Measurements from ENCODE around the gene PRSS12. TPM values are rescaled to one million over a fixed set of nuclear protein-coding genes. Genes with fewer than 3 reads are reported as not detected.

PRSS12 gene
- total RNA-seq, 1 experiment from 2014 or later: 0.25 TPM

GRCh38 chr4:118398226-118399090 lies 45.7 kb upstream of the PRSS12 start:
- Mint-ChIP-seq H3K4me3 (ENCODE audit: unreplicated experiment) (no peak overlapping the region), H3K27ac (ENCODE audit: unreplicated experiment) (peak overlapping the region; percentile 59), H3K9me3 (ENCODE audit: unreplicated experiment) (no peaks in the 10 kb centered on the region), H3K27me3 (ENCODE audit: insufficient read depth, unreplicated experiment) (peaks cover 2% of the 10 kb centered on the region), H3K36me3 (ENCODE audit: insufficient read depth, unreplicated experiment) (no peaks in the 10 kb centered on the region), H3K4me1 (ENCODE audit: low read depth, unreplicated experiment) (peaks cover 6% of the 10 kb centered on the region)
- no peaks in the 10 kb centered on the region for H3K36me3 ChIP-seq (ENCODE audit: control insufficient read depth, insufficient read depth, low read length)
- DNase-seq: no peak
- no peak overlapping the region for H3K4me3 ChIP-seq (ENCODE audit: low read depth, low read length)
- H3K9me3 ChIP-seq: no peaks in the 10 kb centered on the region
- no TSS peak for BruUV-seq (replicated peaks)
- intact Hi-C loops (cut with micrococcal nuclease; ENCODE audit: unreplicated experiment): no loop called here
- ChIA-PET CTCF (no interaction called here), POLR2A (no interaction called here)
- no peaks in the 10 kb centered on the region for H3K4me1 ChIP-seq
- no peaks in the 10 kb centered on the region for H3K27me3 ChIP-seq (replicated peaks; ENCODE audit: control insufficient read depth, insufficient read depth, low read length)
- TF ChIP-seq CTCF (IDR thresholded peaks at IDR 0.05; ENCODE audit: insufficient read depth in 1 of 2, low read depth in 1 of 2, low read length in 1 of 2, severe bottlenecking in 1 of 2, unreplicated experiment in 1 of 2): no peak

GRCh38 chr4:118397623-118397979 lies 44.8 kb upstream of the PRSS12 start:
- no peaks in the 10 kb centered on the region; the same call in 1 of the 2 replicates for H3K9me3 ChIP-seq
- no peaks in the 10 kb centered on the region for H3K4me1 ChIP-seq
- TF ChIP-seq CTCF (IDR thresholded peaks at IDR 0.05; ENCODE audit: insufficient read depth in 1 of 2, low read depth in 1 of 2, low read length in 1 of 2, severe bottlenecking in 1 of 2, unreplicated experiment in 1 of 2): no peak
- ChIA-PET CTCF (no interaction called here), POLR2A (no interaction called here)
- Mint-ChIP-seq H3K27ac (ENCODE audit: unreplicated experiment) (peak overlapping the region; percentile 59), H3K4me1 (ENCODE audit: low read depth, unreplicated experiment) (peaks cover 6% of the 10 kb centered on the region), H3K9me3 (ENCODE audit: unreplicated experiment) (no peaks in the 10 kb centered on the region), H3K4me3 (ENCODE audit: unreplicated experiment) (no peak overlapping the region), H3K27me3 (ENCODE audit: insufficient read depth, unreplicated experiment) (peaks cover 2% of the 10 kb centered on the region), H3K36me3 (ENCODE audit: insufficient read depth, unreplicated experiment) (no peaks in the 10 kb centered on the region)
- no peak overlapping the region for H3K4me3 ChIP-seq (ENCODE audit: low read depth, low read length)
- intact Hi-C loops (cut with micrococcal nuclease; ENCODE audit: unreplicated experiment): no loop called here
- BruUV-seq (replicated peaks): no TSS peak
- H3K36me3 ChIP-seq (ENCODE audit: control insufficient read depth, insufficient read depth, low read length): no peaks in the 10 kb centered on the region
- DNase-seq: no peak
- H3K27me3 ChIP-seq (replicated peaks; ENCODE audit: control insufficient read depth, insufficient read depth, low read length): no peaks in the 10 kb centered on the region

- H3K4me1 ChIP-seq: no peaks in the 10 kb centered on the region
- H3K27me3 Mint-ChIP-seq (ENCODE audit: insufficient read depth, unreplicated experiment): peaks cover 2% of the 10 kb centered on the region
- H3K27ac Mint-ChIP-seq (ENCODE audit: unreplicated experiment): no peak overlapping the region
- no peak overlapping the region for H3K4me3 Mint-ChIP-seq (ENCODE audit: unreplicated experiment)
- TF ChIP-seq CTCF (IDR thresholded peaks at IDR 0.05; ENCODE audit: insufficient read depth in 1 of 2, low read depth in 1 of 2, low read length in 1 of 2, severe bottlenecking in 1 of 2, unreplicated experiment in 1 of 2): no peak
- DNase-seq: no peak
- intact Hi-C loops (cut with micrococcal nuclease; ENCODE audit: unreplicated experiment): no loop called here
- POLR2A ChIA-PET: no interaction called here
- H3K9me3 Mint-ChIP-seq (ENCODE audit: unreplicated experiment): no peaks in the 10 kb centered on the region
- BruUV-seq (replicated peaks): no TSS peak
- CTCF ChIA-PET: no interaction called here
- no peaks in the 10 kb centered on the region for H3K36me3 Mint-ChIP-seq (ENCODE audit: insufficient read depth, unreplicated experiment)
- H3K4me1 Mint-ChIP-seq (ENCODE audit: low read depth, unreplicated experiment): peaks cover 6% of the 10 kb centered on the region
- no peaks in the 10 kb centered on the region for H3K36me3 ChIP-seq (ENCODE audit: control insufficient read depth, insufficient read depth, low read length)
- no peak overlapping the region for H3K4me3 ChIP-seq (ENCODE audit: low read depth, low read length)
- no peaks in the 10 kb centered on the region; the same call in 1 of the 2 replicates for H3K9me3 ChIP-seq
- no peaks in the 10 kb centered on the region for H3K27me3 ChIP-seq (replicated peaks; ENCODE audit: control insufficient read depth, insufficient read depth, low read length)
Measured at GRCh38 chr4:118396881-118397622, 44.2 kb upstream of the PRSS12 start.
